SHP77 treated with DMSO at 0.1 percent for 48 hours (cell line): ENCODE measurements around the gene CCDC28B.
A peak's percentile ranks its signal among the peaks of the same experiment; 100 is the strongest.

Source experiments
- DNase-seq: peaks from one replicate; lab custom pipeline; 2025; lab: John Stamatoyannopoulos, UW

CCDC28B gene

DNA sequence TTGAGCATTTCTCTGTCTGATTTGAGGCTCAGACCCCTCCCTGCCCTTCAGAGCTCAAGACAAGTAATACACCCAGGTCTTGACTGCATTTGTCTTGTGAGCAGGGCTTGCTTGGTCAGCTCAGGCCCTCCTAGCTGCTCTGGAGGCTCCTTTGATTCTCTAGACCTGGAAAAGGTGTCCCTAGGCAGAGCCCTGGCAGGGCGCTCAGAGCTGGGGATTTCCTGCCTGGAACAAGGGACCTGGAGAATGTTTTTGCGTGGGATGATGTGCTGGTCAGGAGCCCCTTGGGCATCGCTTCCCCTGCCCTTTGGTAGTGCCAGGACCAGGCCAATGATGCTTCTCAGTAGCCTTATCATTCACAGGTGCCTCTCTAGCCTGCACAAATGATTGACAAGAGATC, 4.9 kb upstream of the CCDC28B start:
- no peak for DNase-seq

DNA sequence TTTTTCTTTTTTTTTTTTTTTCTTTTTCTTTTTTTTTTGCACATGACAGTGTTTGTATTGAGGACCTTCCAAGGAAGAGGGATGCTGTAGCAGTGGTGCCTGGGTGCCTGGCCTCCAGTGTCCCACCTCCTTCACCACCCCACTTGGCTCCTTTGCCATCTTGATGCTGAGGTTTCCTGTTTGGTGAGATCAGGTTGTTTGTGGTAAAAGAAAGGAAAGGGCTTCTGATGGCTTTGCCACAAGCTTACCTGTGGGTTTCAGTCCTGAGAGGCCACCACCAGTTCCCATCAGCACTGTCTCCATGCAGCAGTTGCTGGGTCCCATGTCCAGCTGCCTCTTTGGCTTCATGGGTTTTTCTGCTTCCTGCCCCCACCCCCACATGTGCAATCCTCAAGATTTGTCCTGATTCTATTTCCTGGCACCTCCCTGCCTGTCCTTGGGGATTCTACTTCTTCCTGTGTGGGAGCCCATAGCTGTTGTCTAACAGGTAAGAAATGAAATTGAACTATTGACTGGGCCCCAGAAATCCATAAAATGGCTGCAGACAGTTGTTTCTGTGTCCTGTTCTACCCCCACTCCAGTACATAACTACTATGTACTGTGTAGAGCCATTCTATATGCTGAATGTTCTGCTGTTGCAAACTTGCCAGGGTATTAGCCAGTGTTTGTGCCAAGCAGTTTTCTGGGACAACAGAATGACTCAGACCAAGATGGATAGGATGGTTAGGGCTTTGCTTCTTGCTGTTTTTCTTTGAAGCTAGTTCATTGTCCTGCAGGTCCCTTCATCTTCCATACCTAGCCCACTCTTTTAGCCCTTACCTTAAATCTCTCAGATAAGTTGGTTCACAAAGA, 4.2 kb upstream of the CCDC28B start:
- no peak for DNase-seq

DNA sequence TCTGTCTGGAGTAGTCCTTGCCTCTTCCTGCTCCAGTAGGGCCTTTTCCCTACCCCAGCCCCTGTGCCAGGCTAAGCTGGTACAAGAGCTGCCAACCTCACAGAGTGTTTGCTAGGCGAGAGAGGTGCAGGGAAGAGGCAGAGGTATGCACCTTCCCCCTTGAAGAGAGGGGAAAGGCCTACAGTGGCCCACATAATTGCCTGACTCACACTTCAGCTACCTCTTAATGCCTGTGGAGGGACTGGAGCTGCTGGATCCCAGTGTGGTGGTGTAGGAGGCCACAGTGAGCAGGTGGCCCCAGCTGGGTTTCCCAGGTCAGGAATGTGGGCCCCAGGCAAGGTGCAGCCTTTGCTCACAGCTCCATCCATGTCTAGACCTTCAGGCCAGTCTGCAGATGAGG, 3.3 kb upstream of the CCDC28B start:
- DNase-seq, result no peak

DNA sequence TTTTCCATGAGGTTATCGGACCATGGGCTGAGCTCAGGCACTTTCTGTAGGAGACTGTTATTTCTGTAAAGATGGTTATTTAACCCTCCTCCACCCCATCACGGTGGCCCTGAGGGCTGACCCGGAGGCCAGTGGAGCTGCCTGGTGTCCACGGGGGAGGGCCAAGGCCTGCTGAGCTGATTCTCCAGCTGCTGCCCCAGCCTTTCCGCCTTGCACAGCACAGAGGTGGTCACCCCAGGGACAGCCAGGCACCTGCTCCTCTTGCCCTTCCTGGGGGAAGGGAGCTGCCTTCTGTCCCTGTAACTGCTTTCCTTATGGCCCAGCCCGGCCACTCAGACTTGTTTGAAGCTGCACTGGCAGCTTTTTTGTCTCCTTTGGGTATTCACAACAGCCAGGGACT, 2.6 kb upstream of the CCDC28B start:
- DNase-seq, result no peak

DNA sequence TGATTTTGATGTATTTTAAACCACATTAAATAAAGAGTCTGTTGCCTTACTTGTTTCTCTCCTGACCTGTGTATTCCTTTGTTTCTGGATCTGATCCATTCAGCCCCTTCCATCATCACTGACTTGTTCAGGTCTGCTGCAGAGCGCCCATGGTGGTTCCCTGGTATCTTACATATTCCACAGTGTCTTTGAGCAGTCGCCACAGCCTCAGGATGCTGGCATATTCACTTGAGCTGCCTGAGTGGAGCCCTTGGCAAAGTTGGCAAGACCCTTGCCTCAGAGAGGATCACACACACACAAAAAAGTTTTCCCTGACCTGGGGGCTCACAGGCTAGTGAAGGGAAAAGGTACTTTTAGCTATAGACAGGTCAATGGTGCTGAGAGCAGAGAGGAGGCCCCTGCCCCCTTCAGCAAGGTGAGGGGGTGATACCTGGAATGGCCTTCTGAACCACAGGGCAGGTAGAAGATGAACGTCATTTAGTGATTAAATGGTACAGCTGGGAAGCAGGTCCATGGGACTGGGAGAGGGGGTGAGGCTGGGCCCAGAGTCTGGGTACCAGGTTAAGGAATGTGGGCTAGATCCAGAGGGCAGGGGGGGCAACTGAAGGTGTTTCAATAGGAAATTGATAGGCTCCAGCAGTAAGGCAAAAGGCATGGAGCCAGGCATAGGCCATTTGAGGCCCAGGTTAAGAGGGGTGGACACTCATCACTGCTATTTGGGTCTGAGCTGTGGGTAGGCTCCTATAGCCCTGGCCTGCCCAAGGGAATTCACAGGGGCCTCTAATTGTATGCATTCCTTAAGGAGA, 2.0 kb upstream of the CCDC28B start:
- DNase-seq, result no peak

DNA sequence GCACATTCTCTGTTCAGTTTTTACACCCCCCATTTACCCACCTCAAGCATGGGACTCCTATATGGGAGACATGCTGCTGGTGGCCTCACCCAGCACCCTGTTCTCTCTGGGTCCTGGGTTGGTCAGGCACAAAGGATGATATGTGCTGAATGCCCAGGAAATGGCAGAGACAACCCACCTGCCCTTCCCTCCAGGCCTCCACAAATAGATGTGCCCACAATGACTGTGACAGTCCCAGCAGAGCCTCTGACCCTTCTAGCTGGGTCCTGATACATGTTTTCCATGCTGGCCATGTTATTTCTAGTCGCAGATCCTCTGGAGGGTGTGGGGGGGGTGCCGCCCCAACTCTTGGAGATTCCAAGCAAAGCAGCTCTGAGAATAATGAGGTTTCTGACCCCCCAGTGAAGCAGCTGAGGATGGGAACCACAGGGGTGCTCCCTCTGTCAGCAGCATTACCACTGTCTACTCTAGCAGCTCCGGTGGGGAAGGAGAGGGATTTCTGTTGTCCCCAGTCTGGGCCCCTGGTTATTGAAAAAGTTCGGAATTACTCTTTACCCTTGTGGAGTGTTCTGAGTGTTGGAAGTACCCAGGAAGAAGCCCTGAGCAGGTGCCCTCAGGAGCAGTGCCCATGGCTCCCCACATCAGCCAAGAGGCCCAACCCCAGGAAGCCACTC, 1.2 kb upstream of the CCDC28B start:
- DNase-seq, result no peak

DNA sequence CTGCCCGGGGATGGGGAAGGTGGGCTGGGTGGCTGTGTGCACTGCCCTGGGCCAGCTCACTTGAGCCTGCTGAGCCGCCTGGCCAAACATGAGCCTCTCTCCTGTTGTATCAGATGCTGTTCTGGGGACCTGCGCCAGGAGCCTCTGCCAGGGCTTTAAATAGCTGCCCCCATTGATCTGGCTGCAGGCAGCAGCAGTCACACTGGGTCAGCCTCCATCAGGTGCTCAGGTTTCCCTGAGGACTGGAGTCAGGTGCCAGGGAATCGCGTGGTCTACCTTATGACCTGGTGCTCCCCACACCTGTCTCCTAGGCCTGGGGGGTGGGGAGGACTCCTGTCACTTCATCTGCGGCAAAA, 700 bp upstream of the CCDC28B start:
- DNase-seq, result no peak

DNA sequence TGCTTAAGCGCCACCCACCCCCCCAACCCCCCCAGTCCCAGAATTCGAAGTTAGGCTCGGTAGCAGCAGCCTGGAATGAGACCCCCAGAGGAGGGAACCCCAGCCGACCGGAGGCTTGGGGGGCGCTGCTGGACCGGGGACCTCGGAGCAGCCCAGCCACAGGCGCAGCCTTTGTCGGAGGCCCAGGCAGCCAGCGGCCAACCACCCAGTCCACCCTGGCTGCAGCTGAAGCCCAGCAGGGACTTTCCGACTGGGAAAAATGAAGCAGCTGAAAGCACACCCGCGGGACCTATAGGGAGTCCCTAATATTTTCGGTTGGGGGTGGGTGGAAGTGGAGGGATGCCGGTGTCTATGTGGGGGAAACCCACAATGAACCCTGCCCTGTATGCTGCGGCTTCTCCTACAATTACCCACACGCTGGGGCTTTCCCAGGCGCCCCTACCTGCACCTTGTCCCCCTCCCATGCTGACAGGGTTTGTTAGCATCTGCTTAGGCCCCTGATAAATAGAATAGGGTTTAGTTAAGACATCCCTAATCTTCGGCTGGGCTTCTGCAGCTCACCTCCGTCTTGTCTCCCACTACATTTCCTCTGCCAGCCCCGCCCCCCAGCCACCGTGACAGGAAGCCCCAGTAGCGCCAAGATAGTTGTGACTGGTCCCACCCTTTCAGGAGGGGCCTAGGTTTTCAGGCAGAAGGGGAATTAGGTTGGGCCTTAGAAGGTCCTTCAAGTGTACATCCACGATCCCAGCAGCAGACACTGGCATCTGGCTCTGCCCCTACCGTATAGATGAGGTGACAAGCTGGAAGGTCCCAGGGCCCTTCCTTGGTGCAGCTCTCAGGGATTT, 838 bp downstream of the CCDC28B start:
- no peak for DNase-seq

DNA sequence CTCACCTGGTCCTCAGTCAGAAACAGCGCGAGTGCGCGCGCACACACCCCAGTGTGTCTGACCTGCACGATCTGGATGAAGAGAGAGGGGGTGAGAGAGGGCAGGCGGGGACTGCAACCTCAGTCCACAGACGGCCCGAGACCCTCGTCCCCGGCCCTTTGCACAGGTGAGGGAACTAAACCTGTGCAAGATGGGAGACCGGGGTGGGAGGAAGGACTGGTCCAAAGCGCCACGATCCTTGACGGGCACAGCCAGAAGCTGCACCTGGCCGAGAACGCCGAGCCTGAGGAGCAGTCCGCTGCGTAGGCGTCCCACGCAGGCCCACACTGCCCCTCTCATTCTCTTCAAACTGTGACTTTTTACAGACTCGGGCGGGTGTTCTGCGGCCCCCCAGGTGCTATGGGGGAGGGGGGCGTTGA, 4.6 kb downstream of the CCDC28B start:
- no peak for DNase-seq

DNA sequence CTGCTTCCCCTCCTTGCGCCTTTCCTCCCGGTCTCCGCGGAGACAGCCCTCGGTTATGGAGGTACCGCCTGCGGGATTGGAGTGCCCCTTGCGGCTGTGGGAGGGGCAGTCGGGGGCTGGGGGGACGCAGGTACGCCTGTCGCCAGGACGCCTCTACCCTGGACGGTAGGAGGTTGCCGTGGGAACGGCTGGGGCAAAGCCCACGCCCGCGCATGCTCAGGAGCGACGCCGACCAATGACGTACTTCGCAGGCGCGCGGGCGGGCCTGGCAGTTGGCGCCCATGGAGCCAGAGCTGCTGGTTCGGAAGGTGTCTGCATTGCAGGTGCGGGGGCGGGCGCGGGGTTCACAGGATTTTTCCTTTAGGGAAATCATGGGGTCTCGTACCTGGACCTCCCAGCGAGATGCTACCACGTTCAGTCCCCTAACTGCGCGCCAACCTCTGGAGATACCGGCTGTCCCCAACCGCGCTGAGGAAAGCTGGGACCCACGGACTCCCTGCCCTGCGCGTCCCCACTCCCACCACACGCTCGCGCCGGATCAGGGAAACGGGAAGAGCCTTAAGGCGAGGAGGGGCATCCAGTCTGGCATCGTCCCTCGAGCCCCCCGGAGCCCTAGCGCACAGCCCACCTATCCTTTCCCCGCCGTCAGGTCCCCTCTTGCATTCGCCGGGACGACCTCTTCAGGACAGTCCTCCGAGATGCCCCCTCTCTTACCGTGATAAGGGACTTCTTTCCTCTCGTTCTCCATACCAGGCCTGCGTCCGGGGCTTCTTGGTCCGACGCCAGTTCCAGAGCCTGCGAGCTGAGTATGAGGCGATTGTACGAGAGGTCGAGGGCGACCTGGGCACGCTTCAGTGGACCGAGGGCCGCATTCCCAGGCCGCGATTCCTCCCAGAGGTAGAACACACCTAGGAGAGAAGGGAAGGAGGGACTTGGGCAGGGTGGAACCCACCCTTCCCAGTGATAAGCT, 5.3 kb downstream of the CCDC28B start, which contains the start of gene IQCC:
IQCC (plus strand) TSS at position 271 of the 970 bp plus-strand sequence; CDS start at position 282, 11 bp downstream.
- peak; percentile 86 for DNase-seq

DNA sequence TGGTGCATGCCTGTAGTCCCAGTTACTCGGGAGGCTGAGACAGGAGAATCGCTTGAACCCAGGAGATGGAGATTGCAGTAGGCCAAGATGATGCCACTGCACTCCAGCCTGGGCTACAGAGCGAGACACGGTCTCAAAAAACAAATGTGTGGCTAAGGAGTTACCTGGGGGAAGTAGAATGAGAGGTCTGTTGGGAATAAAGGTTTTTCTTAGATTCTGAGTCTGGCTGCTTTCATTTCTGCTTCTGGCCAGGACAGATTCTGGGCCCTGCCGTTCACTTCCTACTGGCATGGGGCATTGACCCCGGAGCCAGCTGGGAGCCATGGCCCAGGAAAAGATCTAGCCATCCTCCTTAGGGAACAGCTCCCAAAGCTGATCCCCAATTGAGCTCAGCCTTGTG, 8.1 kb downstream of the CCDC28B start:
- DNase-seq, result no peak

DNA sequence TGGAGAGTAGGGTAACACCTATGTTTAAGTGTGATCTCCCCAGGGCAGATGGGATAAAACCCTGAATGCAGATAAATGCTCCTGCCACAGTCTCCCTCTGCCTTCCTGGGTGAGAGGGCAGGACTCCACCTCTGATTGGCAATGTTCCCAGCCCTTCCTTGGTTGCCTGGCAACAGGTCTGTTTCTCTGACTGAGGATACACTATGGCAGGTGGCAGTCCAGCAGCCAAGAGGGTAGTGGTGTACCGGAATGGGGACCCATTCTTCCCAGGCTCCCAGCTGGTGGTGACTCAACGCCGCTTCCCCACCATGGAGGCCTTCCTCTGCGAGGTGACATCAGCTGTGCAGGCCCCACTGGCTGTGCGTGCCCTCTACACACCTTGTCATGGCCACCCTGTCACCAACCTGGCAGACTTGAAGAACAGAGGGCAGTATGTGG, 8.5 kb downstream of the CCDC28B start, which contains the start of gene DCDC2B:
DCDC2B (plus strand) TSS at position 199 of the 438 bp plus-strand sequence; CDS start at position 204, 5 bp downstream.
- peak; percentile 93 for DNase-seq

DNA sequence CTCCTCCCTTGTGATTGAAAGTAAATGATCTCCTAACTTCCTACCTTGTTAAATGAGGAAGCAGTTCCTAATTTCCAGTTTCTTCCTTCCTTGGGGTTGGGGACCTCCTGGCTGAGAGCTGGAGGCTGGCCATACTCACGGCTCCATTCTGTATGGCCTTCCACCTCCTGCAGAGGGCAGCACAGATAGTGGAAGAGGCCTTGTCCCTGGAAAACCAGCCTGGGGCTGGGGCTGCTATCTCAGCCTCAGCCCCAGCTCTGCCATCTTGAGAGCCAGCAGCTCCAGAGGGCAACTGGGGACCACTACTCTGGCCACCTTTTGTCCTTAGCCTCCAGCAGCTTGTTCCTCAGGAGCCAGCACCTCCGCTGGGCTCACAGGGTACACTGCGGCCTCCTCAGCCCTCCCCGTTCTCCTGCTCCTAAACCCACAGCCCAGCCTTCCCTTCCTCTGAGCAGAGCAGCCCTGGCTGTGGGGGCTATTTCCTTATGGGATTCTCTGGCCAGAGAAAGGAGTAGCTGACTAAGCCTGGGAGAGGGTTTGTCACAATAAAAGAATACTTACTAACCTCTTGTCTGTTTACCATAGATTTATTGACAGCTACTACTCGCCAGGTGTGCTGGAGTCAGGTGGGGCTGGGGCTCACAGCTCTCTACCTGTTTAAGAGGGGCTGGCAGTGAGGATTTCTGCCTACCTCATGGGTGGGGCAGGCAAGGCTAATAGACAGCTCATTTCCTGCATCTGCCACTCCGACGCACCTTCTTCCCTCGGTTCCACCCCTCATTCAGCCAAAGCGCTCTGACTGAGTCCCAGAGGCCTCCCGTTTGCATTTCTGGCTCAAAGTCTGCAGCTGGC, 15.5 kb downstream of the CCDC28B start:
- peak; percentile 33 for DNase-seq

DNA sequence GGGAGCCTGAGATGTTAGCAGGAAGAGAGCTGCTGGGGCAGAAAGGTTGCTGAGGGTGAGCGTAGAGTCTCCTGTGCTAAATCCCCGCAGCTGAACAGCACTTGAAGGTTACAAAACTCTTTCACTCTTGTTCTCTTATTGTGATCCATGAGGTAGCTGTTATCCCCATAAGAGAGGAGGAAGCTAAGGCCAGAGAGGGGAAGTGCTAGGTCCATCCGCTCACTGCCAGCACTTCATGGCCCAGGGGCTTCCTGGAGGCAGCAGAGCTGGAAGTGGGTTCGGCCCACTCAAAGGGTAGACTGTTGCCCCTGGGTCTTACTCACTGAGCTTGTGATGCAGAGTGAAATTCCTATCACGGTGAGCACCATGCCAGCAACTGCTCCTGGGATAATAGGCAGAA, 16.2 kb downstream of the CCDC28B start:
- no peak for DNase-seq

DNA sequence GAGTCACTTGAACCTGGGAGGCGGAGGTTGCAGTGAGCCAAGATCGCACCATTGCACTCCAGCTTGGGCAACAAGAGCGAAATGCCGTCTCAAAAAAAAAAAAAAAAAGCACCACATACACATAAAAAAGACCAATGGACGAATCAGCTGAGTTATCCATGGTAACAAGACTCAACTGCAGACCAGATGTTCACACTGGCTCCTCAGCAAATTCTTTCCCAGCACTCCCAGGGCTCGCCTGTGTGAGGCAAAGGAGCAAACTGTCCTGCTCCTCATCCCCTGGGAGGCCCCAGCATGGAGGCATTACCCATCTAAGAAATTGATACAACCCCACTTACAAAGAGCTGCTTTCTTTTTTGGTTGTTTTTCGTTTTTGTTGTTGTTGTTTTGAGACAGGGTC, 18.6 kb downstream of the CCDC28B start:
- DNase-seq, result no peak

DNA sequence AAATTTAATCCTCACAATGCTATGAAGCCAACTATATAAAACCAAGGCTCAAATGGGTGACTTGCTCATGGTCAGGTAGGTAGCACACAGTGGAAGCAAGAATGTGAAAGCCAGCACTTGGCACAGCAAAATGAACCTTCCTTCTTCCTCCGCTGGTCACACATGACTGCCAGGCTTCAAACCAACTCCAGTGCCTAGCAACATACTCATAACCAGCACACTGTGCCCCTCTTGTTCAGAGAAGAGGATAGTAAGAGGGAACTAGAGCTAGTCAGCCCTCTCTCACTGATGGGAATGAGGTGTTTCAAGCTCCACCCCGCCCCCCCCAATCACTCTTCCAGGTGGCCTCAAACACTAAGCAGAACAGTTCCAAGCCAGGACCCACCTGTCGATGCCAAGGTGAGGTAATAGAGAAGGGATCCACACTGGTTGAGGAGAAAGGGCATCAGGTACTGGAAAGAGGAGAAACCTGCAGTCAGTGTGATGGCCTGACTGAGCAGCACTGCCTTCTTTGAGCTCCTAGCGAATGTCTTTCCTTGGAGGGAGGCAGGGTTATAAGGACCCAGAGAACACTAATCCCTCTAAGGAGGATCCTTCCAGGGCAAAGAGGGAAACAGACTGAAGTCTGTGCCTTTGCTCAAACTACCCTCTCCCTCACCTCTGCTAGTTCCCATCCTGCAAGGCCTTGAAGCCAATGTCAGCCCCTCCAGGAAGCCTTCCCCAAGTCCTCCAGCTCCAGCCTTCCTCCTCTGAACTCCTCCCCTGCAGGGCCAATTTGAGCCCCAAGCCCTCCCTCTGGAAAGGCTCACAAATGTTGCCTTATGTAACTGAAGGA, 20.6 kb downstream of the CCDC28B start:
- no peak for DNase-seq

DNA sequence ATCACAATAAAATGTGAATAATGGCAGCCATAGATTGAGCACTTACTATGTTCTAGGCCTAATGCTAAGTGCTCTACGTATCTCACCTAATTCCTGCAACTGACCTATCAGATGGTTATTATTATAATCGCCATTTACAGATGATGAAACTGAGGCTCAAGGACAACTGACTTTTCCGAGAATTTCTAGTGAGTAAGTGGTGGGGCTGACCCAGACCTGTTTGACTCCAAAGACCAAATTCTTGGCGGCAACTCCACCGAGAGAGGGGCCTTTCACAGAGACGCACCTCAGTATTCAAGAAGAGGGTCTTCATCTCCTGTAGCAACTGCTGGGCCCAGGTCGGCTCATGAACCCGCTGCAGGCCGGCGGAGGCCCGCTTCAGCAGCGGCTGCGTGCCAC, 21.2 kb downstream of the CCDC28B start:
- no peak for DNase-seq

DNA sequence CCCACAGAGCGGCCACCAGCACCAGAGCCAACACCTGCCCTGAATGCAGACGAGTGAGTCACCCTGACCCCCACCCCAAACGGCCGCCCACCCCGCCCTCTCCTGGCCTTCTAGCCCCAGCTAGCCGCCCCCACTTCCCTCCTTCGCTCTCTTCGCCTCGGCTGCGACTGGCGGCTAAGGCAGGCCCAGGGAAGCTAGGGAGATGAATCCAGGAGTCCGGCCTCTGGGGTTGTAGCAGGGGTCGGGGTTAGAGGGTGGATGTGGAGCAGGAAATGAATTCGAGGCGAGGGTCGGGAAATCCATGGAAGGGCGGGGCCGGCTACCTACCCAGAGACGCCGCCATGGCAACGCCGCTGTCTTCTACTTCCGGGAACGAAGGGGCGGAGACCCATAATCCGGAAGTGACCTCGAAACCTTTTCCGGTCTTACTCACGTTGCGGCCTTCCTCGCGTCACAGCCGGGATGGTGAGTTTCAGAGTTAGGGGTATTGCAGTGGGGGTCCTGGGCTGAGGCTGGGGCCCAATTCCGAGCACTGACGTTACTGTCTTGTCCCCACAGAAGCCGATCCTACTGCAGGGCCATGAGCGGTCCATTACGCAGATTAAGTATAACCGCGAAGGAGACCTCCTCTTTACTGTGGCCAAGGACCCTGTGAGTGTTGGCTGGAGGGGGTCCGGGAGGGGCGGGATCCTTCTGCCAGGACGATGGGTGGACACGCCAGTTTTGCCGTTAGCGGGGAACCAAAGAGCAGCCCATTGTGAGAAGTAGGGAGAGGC, 21.8 kb downstream of the CCDC28B start, which contains the start of the genes EIF3I and TMEM234:
EIF3I (plus strand) TSS at position 428 of the 776 bp plus-strand sequence; CDS start at position 463, 35 bp downstream.
TMEM234 (minus strand) TSS at position 374 of the 776 bp plus-strand sequence; CDS start at position 343, 31 bp downstream.
- peak; percentile 94 for DNase-seq
